SK-N-SH treated with all-trans-retinoic acid at 6 μM for 48 hours (cell line): ENCODE measurements around the gene CD79A.

Source experiments
- CREB5 ChIP-seq: fragments of 250-450 bp; sonication (Bioruptor Pico); IDR thresholded peaks from 2 replicates; pipeline ENCODE4 v1.5.1; 2020; ENCODE audit warnings: low read depth, mild to moderate bottlenecking, moderate library complexity
- ESRRG ChIP-seq: fragments of 250-450 bp; sonication (Bioruptor Pico); IDR thresholded peaks from 2 replicates; pipeline ENCODE4 v1.6.1; 2021; ENCODE audit warnings: mild to moderate bottlenecking
- PPARA ChIP-seq: fragments of 250-450 bp; sonication (Bioruptor Pico); IDR thresholded peaks from 2 replicates; pipeline ENCODE4 v1.5.0; 2020; ENCODE audit warnings: mild to moderate bottlenecking, borderline replicate concordance
- RARB ChIP-seq: fragments of 250-450 bp; sonication (Bioruptor Pico); IDR thresholded peaks from 2 replicates; pipeline ENCODE4 v1.8.0; 2021; ENCODE audit warnings: mild to moderate bottlenecking, moderate library complexity
- SNAI2 ChIP-seq: fragments of 250-450 bp; sonication (Bioruptor Pico); IDR thresholded peaks from 2 replicates; pipeline ENCODE4 v1.5.0; 2020; ENCODE audit warnings: mild to moderate bottlenecking, moderate library complexity
- TCF4 ChIP-seq: fragments of 250-450 bp; sonication (Bioruptor Pico); IDR thresholded peaks from 2 replicates; pipeline ENCODE4 v1.8.0; 2021; ENCODE audit warnings: mild to moderate bottlenecking, moderate library complexity, borderline replicate concordance
- ZFP3 ChIP-seq: fragments of 250-450 bp; sonication (Bioruptor Pico); IDR thresholded peaks from 2 replicates; pipeline ENCODE4 v1.5.0; 2020; ENCODE audit warnings: mild to moderate bottlenecking, moderate library complexity
- ZNF8 ChIP-seq: fragments of 450-650 bp; formaldehyde crosslinking; IDR thresholded peaks from 2 replicates; pipeline ENCODE4 v1.5.0; 2020; ENCODE audit warnings: mild to moderate bottlenecking, moderate library complexity
- TF ChIP-seq, protein P1 (sequence below): fragments of 250-450 bp; sonication (Bioruptor Pico); IDR thresholded peaks from 2 replicates; pipeline ENCODE4 v1.8.0; 2020; ENCODE audit warnings: mild to moderate bottlenecking, moderate library complexity, borderline replicate concordance
- TF ChIP-seq, protein P2 (sequence below): fragments of 250-450 bp; sonication (Bioruptor Pico); IDR thresholded peaks from 2 replicates; pipeline ENCODE4 v1.5.0; 2020; ENCODE audit warnings: mild to moderate bottlenecking, moderate library complexity

- no peak for TF ChIP-seq TCF4 (CRISPR knock-in tag)
- TF ChIP-seq, protein P1, sequence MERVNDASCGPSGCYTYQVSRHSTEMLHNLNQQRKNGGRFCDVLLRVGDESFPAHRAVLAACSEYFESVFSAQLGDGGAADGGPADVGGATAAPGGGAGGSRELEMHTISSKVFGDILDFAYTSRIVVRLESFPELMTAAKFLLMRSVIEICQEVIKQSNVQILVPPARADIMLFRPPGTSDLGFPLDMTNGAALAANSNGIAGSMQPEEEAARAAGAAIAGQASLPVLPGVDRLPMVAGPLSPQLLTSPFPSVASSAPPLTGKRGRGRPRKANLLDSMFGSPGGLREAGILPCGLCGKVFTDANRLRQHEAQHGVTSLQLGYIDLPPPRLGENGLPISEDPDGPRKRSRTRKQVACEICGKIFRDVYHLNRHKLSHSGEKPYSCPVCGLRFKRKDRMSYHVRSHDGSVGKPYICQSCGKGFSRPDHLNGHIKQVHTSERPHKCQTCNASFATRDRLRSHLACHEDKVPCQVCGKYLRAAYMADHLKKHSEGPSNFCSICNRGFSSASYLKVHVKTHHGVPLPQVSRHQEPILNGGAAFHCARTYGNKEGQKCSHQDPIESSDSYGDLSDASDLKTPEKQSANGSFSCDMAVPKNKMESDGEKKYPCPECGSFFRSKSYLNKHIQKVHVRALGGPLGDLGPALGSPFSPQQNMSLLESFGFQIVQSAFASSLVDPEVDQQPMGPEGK: no peak
- TF ChIP-seq SNAI2 (CRISPR knock-in tag): no peak
- no peak for TF ChIP-seq ZFP3
- TF ChIP-seq, protein P2, sequence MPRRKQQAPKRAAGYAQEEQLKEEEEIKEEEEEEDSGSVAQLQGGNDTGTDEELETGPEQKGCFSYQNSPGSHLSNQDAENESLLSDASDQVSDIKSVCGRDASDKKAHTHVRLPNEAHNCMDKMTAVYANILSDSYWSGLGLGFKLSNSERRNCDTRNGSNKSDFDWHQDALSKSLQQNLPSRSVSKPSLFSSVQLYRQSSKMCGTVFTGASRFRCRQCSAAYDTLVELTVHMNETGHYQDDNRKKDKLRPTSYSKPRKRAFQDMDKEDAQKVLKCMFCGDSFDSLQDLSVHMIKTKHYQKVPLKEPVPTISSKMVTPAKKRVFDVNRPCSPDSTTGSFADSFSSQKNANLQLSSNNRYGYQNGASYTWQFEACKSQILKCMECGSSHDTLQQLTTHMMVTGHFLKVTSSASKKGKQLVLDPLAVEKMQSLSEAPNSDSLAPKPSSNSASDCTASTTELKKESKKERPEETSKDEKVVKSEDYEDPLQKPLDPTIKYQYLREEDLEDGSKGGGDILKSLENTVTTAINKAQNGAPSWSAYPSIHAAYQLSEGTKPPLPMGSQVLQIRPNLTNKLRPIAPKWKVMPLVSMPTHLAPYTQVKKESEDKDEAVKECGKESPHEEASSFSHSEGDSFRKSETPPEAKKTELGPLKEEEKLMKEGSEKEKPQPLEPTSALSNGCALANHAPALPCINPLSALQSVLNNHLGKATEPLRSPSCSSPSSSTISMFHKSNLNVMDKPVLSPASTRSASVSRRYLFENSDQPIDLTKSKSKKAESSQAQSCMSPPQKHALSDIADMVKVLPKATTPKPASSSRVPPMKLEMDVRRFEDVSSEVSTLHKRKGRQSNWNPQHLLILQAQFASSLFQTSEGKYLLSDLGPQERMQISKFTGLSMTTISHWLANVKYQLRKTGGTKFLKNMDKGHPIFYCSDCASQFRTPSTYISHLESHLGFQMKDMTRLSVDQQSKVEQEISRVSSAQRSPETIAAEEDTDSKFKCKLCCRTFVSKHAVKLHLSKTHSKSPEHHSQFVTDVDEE (CRISPR knock-in tag): no peak
- no peak for TF ChIP-seq PPARA (CRISPR knock-in tag)
- TF ChIP-seq RARB (CRISPR knock-in tag): no peak
- no peak for TF ChIP-seq ZNF8 (CRISPR knock-in tag)
- no peak for TF ChIP-seq ESRRG (CRISPR knock-in tag)
- TF ChIP-seq CREB5 (CRISPR knock-in tag): no peak
Measured at GRCh38 chr19:41853344-41853743, 23.7 kb upstream of the CD79A start.
